SHP77 treated with DMSO at 0.1 percent for 48 hours (cell line): ENCODE data around the gene CTAGE4.
"Not testable (repeated sequence)": the region's sequence is repeated elsewhere in the genome, so short reads cannot be mapped to it uniquely, and the experiment has no call there.

Experiments
- DNase-seq: peaks from one replicate; lab custom pipeline; 2025; lab: John Stamatoyannopoulos, UW

The CTAGE4 gene

GRCh38 chr7:144183166-144183565 lies at the start of gene CTAGE4:
Gene CTAGE4, plus strand, starts transcription at chr7:144183466. Its CDS starts 38 bp downstream, at chr7:144183504.
- DNase-seq: not testable (repeated sequence)

DNA sequence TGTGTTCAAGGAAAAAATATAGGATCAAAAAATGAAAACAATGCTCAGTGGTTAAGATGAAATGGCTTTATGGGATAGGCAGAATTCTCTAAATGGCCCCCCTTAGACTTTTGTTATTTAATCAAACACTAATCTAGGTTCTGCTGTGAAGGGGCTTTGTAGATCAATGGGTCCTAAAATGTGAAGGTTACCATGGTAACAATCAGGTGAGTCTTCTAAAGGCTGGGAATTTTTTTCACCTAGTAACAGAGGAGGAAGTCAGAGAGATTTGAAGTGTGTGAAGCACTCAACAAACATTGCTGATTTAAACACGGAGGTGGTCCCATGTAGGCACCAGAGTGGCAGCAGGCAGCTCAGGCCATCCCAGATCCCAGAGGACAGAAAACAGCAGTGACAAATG lies 49.1 kb upstream of the CTAGE4 start:
- no peak for DNase-seq

GRCh38 chr7:144137501-144137900 lies 45.8 kb upstream of the CTAGE4 start:
- DNase-seq: no peak

DNA sequence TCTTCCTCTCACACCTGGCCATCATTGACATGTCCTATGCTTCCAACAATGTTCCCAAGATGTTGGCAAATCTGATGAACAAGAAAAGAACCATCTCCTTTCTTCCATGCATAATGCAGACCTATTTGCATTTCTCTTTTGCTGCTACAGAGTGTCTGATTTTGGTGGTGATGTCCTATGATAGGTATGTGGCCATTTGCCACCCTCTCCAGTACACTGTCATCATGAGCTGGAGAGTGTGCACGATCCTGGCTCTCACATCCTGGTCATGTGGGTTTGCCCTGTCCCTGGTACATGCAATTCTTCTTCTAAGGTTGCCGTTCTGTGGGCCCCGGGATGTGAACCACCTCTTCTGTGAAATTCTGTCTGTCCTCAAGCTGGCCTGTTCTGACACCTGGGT lies 41.1 kb upstream of the CTAGE4 start:
- DNase-seq: no peak

GRCh38 chr7:144144426-144144825 lies 38.8 kb upstream of the CTAGE4 start:
- DNase-seq: no peak

DNA sequence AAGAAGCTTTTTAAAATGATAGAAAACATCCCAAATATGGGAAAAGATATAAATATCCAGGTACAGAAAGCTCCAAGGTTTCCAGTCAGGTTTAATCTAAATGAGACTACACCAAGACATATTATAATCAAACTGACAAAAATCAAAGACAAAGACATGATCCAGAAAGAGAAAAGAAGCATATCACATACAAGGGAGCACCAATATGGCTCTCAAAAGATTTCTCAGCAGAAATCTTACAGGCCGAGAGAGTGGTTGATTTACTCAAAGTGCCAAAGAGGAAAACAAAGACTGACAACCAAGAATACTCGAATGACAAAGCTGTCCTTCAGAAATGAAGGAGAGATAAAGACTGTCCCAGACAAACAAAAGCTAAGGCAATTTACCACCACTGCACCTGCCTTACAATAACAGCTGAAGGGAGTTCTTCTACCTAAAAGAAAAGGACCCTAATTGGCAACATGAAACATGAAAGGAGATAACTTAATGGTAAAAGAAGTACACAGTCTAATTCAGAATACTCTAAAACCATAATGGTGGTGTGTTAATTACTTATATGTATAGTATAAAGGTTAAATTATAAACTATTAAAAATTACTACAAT lies 34.9 kb upstream of the CTAGE4 start:
- no peak for DNase-seq

GRCh38 chr7:144158861-144159260 lies 24.4 kb upstream of the CTAGE4 start:
- no peak for DNase-seq

DNA sequence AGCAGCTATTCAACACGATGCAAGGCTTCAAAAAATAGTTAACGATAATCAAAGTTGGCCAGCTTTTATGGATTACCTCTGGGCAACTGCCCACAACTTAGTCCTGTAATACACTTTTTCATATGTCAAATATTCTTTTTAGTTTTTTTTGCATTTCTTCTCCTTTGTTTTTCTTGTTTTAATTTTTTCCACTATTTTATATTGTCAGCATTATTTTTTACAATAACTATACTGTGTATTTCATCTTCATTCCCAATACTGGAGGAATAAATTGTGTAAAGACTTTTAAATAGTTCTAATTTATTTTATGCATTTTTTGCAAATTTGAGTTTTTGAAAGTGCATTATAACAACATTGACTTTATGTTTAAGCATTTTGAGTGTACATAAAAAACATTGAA lies 18.5 kb upstream of the CTAGE4 start:
- DNase-seq: no peak

GRCh38 chr7:144171594-144172350 lies 11.5 kb upstream of the CTAGE4 start:
- not testable (repeated sequence) for DNase-seq

DNA sequence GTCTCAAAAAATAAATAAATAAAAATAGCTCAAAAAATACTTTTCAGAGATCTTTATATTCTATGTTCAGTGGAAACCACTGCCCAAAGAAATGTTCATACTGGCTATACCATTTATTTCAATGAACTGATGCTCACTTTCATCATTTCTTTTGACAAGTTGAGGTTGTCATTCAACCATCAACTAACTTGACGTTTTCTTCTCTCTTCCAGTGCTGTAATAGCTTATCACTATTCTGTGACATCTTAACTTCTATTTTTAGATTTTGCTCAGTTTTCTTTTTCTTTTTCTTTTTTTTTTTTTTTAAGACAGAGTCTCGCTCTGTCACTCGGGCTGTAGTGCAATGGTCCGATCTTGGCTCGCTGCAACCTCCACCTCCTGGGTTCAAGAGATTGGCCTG lies 8.7 kb upstream of the CTAGE4 start:
- no peak for DNase-seq

DNA sequence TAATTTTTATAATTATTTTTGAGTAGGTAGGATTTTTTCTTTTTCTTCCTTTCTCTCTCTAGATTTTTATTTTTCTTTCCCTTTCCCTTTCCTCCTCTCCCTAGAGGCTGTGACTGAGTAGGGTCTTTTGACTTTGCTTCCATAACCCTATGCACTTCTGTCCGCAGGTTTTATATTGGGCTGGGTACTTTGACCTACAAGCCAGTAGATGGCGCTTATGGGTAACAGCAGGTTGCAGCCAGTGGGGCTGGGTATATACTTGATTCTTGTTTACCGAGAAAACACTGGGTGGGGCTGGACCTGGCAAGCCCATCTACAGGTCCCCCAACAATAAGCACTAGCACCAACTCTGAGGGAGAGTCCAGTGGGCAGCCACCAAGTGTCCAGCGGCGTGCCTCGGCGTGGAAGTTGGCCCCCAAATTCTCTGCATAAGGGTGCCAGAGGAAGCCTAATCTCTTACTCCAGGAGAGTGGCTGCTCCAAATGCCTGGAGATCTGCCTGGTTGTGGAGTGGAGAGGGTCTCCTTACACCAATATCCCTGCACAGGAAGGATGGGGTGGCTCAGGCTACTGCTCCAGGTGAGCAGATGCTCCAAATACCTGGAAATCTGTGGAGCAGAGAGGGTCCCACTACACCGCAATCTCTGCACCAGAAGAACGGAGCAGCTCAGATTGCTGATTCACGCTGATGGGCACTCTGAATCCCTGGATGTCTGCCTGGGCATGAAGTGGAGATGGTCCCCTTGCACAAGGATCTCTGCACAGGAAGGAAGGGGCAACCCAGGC lies 4.7 kb upstream of the CTAGE4 start:
- DNase-seq: not testable (repeated sequence)

DNA sequence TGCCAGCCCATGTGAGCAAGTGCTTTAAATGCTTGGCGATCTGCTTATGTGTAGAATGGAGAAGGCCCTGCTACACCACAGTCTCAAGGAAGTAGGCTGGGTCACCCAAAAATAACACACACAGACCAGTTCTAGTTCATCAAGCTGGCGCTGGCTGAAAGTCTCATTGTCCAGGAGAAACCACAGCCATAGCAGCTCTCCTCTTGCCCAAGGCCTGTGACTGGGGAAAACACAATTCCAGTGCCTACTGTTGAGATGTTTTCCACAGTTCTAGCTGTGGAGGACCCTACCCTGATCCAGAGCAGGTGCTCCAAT lies 4.1 kb upstream of the CTAGE4 start:
- DNase-seq: not testable (repeated sequence)

- DNase-seq: not testable (repeated sequence)
Measured at GRCh38 chr7:144187848-144188247, 4.6 kb downstream of the CTAGE4 start.

DNA sequence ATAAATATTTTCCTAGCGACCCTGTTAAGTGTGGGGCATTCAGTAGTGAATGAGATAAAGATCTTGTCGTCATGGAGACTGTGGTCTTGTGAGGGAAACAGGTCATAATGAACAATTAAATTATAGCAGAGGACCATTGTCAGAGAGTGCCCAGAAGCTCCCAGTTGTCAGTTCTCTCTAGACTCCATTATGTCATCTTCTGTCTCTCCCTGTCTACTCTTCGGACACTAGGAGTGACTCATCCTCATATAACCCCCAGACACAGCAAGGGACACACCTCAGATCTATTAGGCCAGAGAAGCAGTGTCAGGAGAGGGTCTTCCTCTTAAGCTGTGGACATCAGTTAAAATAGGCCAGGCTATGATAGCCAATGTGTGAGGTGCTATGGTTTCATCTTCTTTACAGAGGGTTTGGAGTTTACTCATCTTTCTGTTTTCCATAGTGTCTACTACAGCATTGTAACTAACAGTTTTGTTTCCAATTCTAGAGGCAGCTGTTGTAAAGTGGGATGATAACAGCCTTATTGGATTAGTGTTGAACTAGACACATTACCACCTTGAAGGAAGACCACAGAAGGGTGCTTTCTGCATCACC lies 5.4 kb downstream of the CTAGE4 start:
- DNase-seq: not testable (repeated sequence)

- DNase-seq: not testable (repeated sequence)
Measured at GRCh38 chr7:144193782-144194181, 10.5 kb downstream of the CTAGE4 start.

- DNase-seq: not testable (repeated sequence)
Measured at GRCh38 chr7:144194453-144194852, 11.2 kb downstream of the CTAGE4 start.

GRCh38 chr7:144195212-144195872 lies 12.1 kb downstream of the CTAGE4 start, which contains the start of gene ARHGEF35:
Gene ARHGEF35, minus strand, starts transcription at chr7:144195833. Its CDS starts 7,450 bp downstream, at chr7:144188383.
- not testable (repeated sequence) for DNase-seq

GRCh38 chr7:144198934-144199333 lies 15.7 kb downstream of the CTAGE4 start:
- not testable (repeated sequence) for DNase-seq

DNA sequence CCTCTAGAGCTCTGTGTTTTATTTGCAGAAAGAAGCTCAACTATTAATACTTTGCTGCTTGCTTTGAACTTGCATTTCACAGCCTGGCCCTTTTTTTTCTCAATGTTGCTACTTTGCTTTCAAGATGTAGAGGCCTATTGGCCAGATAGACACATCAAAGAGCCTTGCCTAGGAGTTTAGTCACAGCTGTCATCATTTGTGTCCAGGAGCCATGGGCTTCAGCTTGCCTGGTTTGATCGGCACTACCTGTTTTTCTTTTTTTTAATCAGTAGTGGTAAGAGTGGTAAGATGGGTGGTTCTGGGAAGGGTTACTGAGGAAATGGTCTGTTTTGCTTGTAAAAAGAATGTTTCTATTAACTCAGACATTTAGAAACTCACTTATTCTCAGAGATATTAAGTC lies 18.7 kb downstream of the CTAGE4 start:
- DNase-seq: not testable (repeated sequence)

DNA sequence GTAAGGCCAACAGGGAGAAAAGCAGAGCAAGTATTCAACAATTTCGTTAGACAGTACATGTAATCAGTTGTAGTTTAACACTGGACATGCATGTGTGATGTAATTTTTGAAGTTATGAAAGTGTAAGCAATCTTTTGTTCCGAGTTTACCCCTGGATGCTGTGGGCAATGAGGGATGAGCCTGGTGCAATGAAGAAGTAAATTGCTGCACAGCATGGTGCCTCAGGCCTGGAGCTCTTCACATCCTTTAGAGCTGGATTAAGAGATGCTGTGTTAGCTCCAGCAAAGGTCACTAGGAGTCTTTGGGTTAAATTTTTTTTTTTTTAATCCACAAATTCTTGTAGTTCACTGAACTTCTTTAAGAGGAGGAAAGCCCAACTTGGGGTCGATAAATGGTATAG lies 19.8 kb downstream of the CTAGE4 start:
- not testable (repeated sequence) for DNase-seq

- DNase-seq: not testable (repeated sequence)
Measured at GRCh38 chr7:144205306-144205705, 22.0 kb downstream of the CTAGE4 start.

GRCh38 chr7:144217200-144217599 lies 33.9 kb downstream of the CTAGE4 start:
- not testable (repeated sequence) for DNase-seq
